GM21825 (cell line): ENCODE measurements around the gene PILRA.
"Not testable (repeated sequence)": the region's sequence is repeated elsewhere in the genome, so short reads cannot be mapped to it uniquely, and the experiment has no call there.

Experiments
- ATAC-seq: cut with Tn5 transposase; IDR thresholded peaks from one replicate; pipeline ENCODE4 v1.9.1; 2021; ENCODE audit warnings: mild to moderate bottlenecking, moderate library complexity; ENCODE audit not compliant: unreplicated experiment

PILRA gene

GRCh38 chr7:100357131-100357561 is 16.1 kb upstream of the PILRA start:
- ATAC-seq, result no peak

GRCh38 chr7:100358027-100358856 is 15.0 kb upstream of the PILRA start, which contains the start of gene PILRB:
Gene PILRB (plus strand): TSS chr7:100358117. CDS start chr7:100358303, 186 bp downstream.
- ATAC-seq, result peak; percentile 59

GRCh38 chr7:100358857-100359212 is 14.5 kb upstream of the PILRA start:
- ATAC-seq, result no peak

GRCh38 chr7:100360135-100360854 is 13.0 kb upstream of the PILRA start:
- ATAC-seq, result no peak

- ATAC-seq, result no peak
Measured at GRCh38 chr7:100363098-100363497, 10.2 kb upstream of the PILRA start.

GRCh38 chr7:100363797-100364196 is 9.5 kb upstream of the PILRA start:
- not testable (repeated sequence) for ATAC-seq

- ATAC-seq, result no peak
Measured at GRCh38 chr7:100364480-100364879, 8.8 kb upstream of the PILRA start.

- ATAC-seq, result not testable (repeated sequence)
Measured at GRCh38 chr7:100365998-100366367, 7.3 kb upstream of the PILRA start.

GRCh38 chr7:100366411-100367250 is 6.7 kb upstream of the PILRA start:
- ATAC-seq, result peak; percentile 26

GRCh38 chr7:100367251-100367620 is 6.1 kb upstream of the PILRA start:
- ATAC-seq, result no peak

- ATAC-seq, result no peak
Measured at GRCh38 chr7:100367676-100368613, 5.3 kb upstream of the PILRA start.

- ATAC-seq, result peak; percentile 52
Measured at GRCh38 chr7:100369105-100369504, 4.2 kb upstream of the PILRA start.

GRCh38 chr7:100370303-100370702 is 3.0 kb upstream of the PILRA start:
- no peak for ATAC-seq

GRCh38 chr7:100370746-100371145 is 2.5 kb upstream of the PILRA start:
- no peak for ATAC-seq

GRCh38 chr7:100371561-100372171 is 1.6 kb upstream of the PILRA start:
- ATAC-seq, result no peak

- no peak for ATAC-seq
Measured at GRCh38 chr7:100372256-100372655, 1.0 kb upstream of the PILRA start.

- ATAC-seq, result no peak
Measured at GRCh38 chr7:100372694-100373093, 593 bp upstream of the PILRA start.

- ATAC-seq, result not testable (repeated sequence)
Measured at GRCh38 chr7:100373870-100374598, 747 bp downstream of the PILRA start.

- ATAC-seq, result no peak
Measured at GRCh38 chr7:100374601-100375000, 1.3 kb downstream of the PILRA start.
